Ishikawa (cell line): ENCODE measurements around the gene OOSP1.

Source experiments
- CREB1 ChIP-seq: IDR thresholded peaks from 2 replicates; pipeline ENCODE4 v1.6.1; 2012; ENCODE audit warnings: low read depth
- EP300 ChIP-seq: IDR thresholded peaks from 2 replicates; pipeline ENCODE4 v1.6.1; 2012; ENCODE audit warnings: borderline replicate concordance
- REST ChIP-seq: IDR thresholded peaks from 2 replicates; pipeline ENCODE4 v1.6.1; 2012; ENCODE audit warnings: low read depth, mild to moderate bottlenecking

GRCh38 chr11:59983212-59983611 is 45.0 kb downstream of the OOSP1 start:
- TF ChIP-seq EP300 (no peak), CREB1 (no peak), REST (no peak)
